Measurements from ENCODE around the gene RBM6. TPM values are rescaled to one million over a fixed set of nuclear protein-coding genes. Genes with fewer than 3 reads are reported as not detected.
A peak's percentile ranks its signal among the peaks of the same experiment; 100 is the strongest.

Gene RBM6
- total and polyA plus RNA-seq, 7 experiments from 2014 or later = 29.6 to 208 (median 149) TPM

DNA sequence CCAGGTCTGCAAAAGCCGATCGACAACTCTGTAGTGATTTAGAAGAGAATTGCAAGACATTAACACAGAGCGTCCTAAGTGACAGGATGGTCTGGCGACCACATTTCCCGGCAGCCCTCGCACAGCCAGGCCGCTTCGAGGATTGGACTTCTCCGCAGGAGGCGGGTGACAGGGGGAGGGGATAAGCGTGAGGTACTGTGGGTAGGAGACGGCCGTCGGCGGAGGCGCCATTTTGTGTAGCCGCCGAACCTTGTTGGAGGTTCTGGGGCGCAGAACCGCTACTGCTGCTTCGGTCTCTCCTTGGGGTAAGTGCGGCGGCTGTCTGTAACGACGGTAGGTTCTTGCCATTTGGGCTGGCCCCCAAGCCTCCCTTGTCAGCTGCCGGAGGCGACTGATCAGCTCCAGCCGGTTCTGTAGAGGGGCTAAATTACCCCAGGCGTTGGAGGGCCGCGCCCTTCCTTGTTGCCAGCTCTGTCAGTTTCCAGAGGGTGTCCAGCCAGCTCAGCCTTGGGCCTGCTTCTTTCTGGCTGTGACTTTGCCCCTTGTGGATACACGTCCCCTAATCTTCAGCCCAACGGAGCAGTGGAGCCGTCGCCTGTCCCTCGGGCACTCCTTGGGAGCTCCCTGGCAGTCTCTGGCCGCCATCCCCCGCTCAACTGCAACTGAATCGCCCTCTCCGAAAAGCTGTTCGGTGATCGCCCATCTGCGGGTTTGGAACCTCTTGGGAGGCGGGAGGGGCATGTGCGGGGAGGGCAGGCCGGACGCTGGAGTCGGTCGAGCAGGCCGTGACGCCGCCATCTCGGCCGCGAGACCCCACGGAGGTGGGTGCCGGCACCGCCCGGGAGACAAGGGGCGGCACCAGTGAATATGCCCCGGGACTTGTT is 149.0 kb downstream of the RBM6 start, which contains the start of gene RBM5:
Gene RBM5 (plus strand): TSS at position 195 of the 884 bp plus-strand sequence. CDS start 1,516 bp downstream, outside the sequence.
- Histone ChIP-seq H3K4me3 (ENCODE audit: low read length) (peak within 1 kb of the TSS; percentile 88), H3K9me3 (ENCODE audit: control insufficient read depth in 2 of 3, low read length in 3 of 3) (no peaks in the 10 kb centered on the region), H3K27ac (ENCODE audit: low read depth, low read length) (peak within 1 kb of the TSS; percentile 98), H3K27me3 (ENCODE audit: control insufficient read depth in 2 of 2, insufficient read depth in 2 of 2, low read length in 2 of 2) (no peaks in the 10 kb centered on the region), H3K4me1 (ENCODE audit: control insufficient read depth in 2 of 2, insufficient read depth in 2 of 2, low read length in 2 of 2) (peaks cover 16 to 23% of the 10 kb centered on the region in 2 donors), H3K36me3 (ENCODE audit: control insufficient read depth in 2 of 3, insufficient read depth in 3 of 3, low read length in 3 of 3) (peaks cover 14 to 44% (median 28%) of the 10 kb centered on the region in 3 experiments)
- CTCF ChIA-PET = no interaction called here
- Mint-ChIP-seq H3K27me3 (no peaks in the 10 kb centered on the region), H3K27ac (peak within 1 kb of the TSS; percentile 94 to 99 (median 97)), H3K4me1 (peaks cover 24 to 36% (median 32%) of the 10 kb centered on the region in 7 donors), H3K4me3 (peak within 1 kb of the TSS; percentile 94 to 98 (median 96)), H3K36me3 (peaks cover 7 to 24% (median 21%) of the 10 kb centered on the region in 5 donors), H3K9me3 (no peaks in the 10 kb centered on the region)
- intact Hi-C loops (cut with micrococcal nuclease) = loop anchor here (2.0 to 10.0 kb wide), 9 partner anchors 148 to 674 kb away; partner anchors contain the start of genes RBM6 (in 2 of the 2), TRAIP (in 2 of the 2), C3orf18 (in 1 of the 2) and HEMK1 (in 1 of the 2)
- ATAC-seq = peak; percentile 100
- POLR2A ChIA-PET = interaction anchor here (0.5 to 2.0 kb wide), 5 partner anchors 10 to 146 kb away, joined by 3 to 17 read pairs (median 5); no protein-coding TSS in a partner anchor
- DNase-seq = peak; percentile 71 to 91 (median 89)

DNA sequence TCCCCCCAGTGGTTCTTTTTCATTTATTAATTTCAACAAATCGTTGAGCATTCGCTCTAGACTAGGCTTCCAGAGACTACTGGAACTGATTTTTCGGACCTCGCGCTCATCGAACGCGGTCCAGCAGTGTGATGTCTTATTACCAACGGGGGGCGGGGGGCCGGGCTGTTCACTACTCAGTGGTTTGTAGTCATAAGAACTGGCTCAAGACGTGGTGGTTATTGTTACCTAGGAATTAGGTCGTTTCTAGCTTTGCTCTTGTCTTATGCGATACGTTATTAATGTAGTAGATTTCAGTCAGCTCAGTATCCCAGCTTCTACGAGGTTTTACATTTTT is 149.6 kb downstream of the RBM6 start:
- Mint-ChIP-seq H3K27ac (peak overlapping the region; percentile 94 to 99 (median 97)), H3K9me3 (no peaks in the 10 kb centered on the region), H3K4me1 (peaks cover 24 to 39% (median 32%) of the 10 kb centered on the region in 7 donors), H3K27me3 (no peaks in the 10 kb centered on the region), H3K36me3 (peaks cover 7 to 26% (median 23%) of the 10 kb centered on the region in 5 donors), H3K4me3 (peak overlapping the region; percentile 94 to 98 (median 96))
- peak overlapping the region; percentile 98 for H3K27ac ChIP-seq (ENCODE audit: low read depth, low read length)
- no peaks in the 10 kb centered on the region for H3K27me3 ChIP-seq (ENCODE audit: control insufficient read depth in 2 of 2, insufficient read depth in 2 of 2, low read length in 2 of 2)
- ATAC-seq = no peak
- no peaks in the 10 kb centered on the region for H3K9me3 ChIP-seq (ENCODE audit: control insufficient read depth in 2 of 3, low read length in 3 of 3)
- ChIA-PET POLR2A (interaction anchor here (0.7 to 2.0 kb wide), 4 partner anchors 11 to 749 kb away, joined by 4 to 17 read pairs (median 6); no protein-coding TSS in a partner anchor), CTCF (interaction anchor here (0.7 kb wide), 1 partner anchor 9 kb away, joined by 3 read pairs; no protein-coding TSS in a partner anchor)
- DNase-seq = no peak
- intact Hi-C loops (cut with micrococcal nuclease) = loop anchor here (2.0 to 10.0 kb wide), 9 partner anchors 149 to 675 kb away; partner anchors contain the start of genes RBM6 (in 2 of the 2), TRAIP (in 2 of the 2), C3orf18 (in 1 of the 2) and HEMK1 (in 1 of the 2)
- peaks cover 16 to 23% of the 10 kb centered on the region in 2 donors for H3K4me1 ChIP-seq (ENCODE audit: control insufficient read depth in 2 of 2, insufficient read depth in 2 of 2, low read length in 2 of 2)
- H3K36me3 ChIP-seq (ENCODE audit: control insufficient read depth in 2 of 3, insufficient read depth in 3 of 3, low read length in 3 of 3) = peaks cover 18 to 50% (median 34%) of the 10 kb centered on the region in 3 experiments
- peak overlapping the region; percentile 88 for H3K4me3 ChIP-seq (ENCODE audit: low read length)

DNA sequence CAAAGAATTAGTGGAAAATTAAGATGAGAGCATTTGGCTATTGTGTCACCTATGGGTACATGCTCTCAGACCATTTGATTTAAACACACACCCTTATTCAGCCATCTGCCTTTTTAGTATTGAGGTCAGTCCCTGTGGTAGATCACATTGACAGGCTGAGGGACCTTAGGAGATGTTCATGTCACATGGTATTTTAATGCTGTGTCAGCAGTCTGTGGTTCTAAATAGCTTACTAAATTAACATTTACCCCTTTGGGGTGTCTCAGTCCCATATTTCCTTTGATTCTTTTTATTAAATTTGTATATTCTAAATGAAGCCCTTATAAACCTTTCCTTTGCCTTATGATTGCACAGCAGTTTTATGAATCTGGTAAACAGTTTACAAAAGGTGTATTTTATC is 151.0 kb downstream of the RBM6 start:
- Mint-ChIP-seq H3K4me1 (peaks cover 24 to 51% (median 40%) of the 10 kb centered on the region in 7 donors), H3K36me3 (peaks cover 12 to 36% (median 31%) of the 10 kb centered on the region in 5 donors), H3K27ac (peak overlapping the region in 8 of 9 donors; percentile 94 to 99 (median 98)), H3K4me3 (peak overlapping the region; percentile 94 to 98 (median 96)), H3K9me3 (no peaks in the 10 kb centered on the region), H3K27me3 (no peaks in the 10 kb centered on the region)
- Histone ChIP-seq H3K27me3 (ENCODE audit: control insufficient read depth in 2 of 2, insufficient read depth in 2 of 2, low read length in 2 of 2) (no peaks in the 10 kb centered on the region), H3K4me1 (ENCODE audit: control insufficient read depth in 2 of 2, insufficient read depth in 2 of 2, low read length in 2 of 2) (peaks cover 16 to 23% of the 10 kb centered on the region in 2 donors), H3K36me3 (ENCODE audit: control insufficient read depth in 2 of 3, insufficient read depth in 3 of 3, low read length in 3 of 3) (peaks cover 22 to 64% (median 48%) of the 10 kb centered on the region in 3 experiments), H3K9me3 (ENCODE audit: control insufficient read depth in 2 of 3, low read length in 3 of 3) (no peaks in the 10 kb centered on the region), H3K4me3 (ENCODE audit: low read length) (no peak overlapping the region), H3K27ac (ENCODE audit: low read depth, low read length) (peak overlapping the region; percentile 98)
- intact Hi-C loops (cut with micrococcal nuclease) = no loop called here
- ATAC-seq (no peak), DNase-seq (no peak)
- POLR2A ChIA-PET = interaction anchor here (2.0 kb wide), 1 partner anchor 10 kb away, joined by 17 read pairs; no protein-coding TSS in a partner anchor
- CTCF ChIA-PET = no interaction called here

DNA sequence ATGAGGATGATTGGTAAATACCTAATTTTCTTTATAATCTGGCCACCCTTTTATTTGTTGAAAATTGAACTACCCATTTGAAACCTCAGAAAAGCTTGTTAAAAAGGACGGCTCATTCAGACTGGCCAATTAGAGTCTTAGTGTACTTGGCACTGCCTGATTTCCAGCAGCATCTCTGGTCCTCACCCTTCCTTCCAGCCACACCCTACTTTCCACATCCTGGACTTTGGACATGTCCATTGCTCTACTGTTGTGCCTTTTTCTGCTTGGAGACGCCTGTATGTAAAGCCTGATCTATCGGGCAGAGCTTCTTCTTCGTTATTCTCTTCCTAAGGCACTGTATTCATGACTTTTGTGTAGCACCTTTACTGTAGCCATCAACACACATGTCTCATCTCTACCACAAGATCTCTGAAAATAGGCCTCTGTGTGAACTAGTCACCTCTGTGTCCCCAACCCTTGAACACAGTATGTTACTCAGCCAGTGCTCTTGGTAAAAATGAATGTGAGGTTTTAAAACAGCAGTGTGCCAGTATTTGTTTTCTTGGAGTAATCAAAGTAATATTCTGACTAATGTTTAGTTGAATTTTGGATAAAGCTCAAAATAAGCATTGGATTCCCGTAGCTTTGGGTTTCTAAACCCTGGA is 155.5 kb downstream of the RBM6 start:
- POLR2A ChIA-PET = interaction anchor here (1.0 to 1.5 kb wide), 3 partner anchors 16 to 24 kb away, joined by 3 to 9 read pairs (median 5); no protein-coding TSS in a partner anchor
- no peak for ATAC-seq
- Histone ChIP-seq H3K4me3 (ENCODE audit: low read length) (no peak overlapping the region), H3K27ac (ENCODE audit: low read depth, low read length) (peak overlapping the region; percentile 3), H3K36me3 (ENCODE audit: control insufficient read depth in 2 of 3, insufficient read depth in 3 of 3, low read length in 3 of 3) (peaks cover 34 to 94% (median 70%) of the 10 kb centered on the region in 3 experiments), H3K27me3 (ENCODE audit: control insufficient read depth in 2 of 2, insufficient read depth in 2 of 2, low read length in 2 of 2) (no peaks in the 10 kb centered on the region), H3K9me3 (ENCODE audit: control insufficient read depth in 2 of 3, low read length in 3 of 3) (no peaks in the 10 kb centered on the region), H3K4me1 (ENCODE audit: control insufficient read depth in 2 of 2, insufficient read depth in 2 of 2, low read length in 2 of 2) (peaks cover 10 to 14% of the 10 kb centered on the region in 2 donors)
- Mint-ChIP-seq H3K36me3 (peaks cover 9 to 50% (median 37%) of the 10 kb centered on the region in 5 donors), H3K27me3 (no peaks in the 10 kb centered on the region), H3K27ac (peak overlapping the region in 6 of 9 donors; percentile 10 to 65 (median 42)), H3K4me3 (no peak overlapping the region), H3K9me3 (no peaks in the 10 kb centered on the region), H3K4me1 (peaks cover 14 to 45% (median 37%) of the 10 kb centered on the region in 7 donors)
- intact Hi-C loops (cut with micrococcal nuclease) = no loop called here
- DNase-seq = no peak
- CTCF ChIA-PET = interaction anchor here (0.6 to 1.0 kb wide), 2 partner anchors 26 to 256 kb away, joined by 3 to 4 read pairs; no protein-coding TSS in a partner anchor

DNA sequence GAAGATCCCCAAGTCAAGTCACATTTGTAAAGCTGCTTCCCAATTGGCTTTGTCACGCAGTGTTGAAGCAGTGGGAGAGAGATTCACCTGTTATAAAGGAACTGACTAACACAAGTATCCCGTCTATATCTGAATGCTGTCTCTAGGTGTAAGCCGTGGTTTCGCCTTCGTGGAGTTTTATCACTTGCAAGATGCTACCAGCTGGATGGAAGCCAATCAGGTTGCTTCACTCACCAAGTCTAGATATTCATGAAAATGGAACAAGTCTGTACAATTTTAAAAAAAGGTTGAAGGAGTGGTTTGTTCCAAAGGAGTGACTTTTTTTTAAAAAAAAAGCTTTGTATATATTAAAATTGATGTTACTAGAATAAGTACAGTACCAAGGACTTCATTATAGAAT is 160.4 kb downstream of the RBM6 start:
- Histone ChIP-seq H3K4me1 (ENCODE audit: control insufficient read depth in 2 of 2, insufficient read depth in 2 of 2, low read length in 2 of 2) (no peaks in the 10 kb centered on the region), H3K27ac (ENCODE audit: low read depth, low read length) (no peak overlapping the region), H3K27me3 (ENCODE audit: control insufficient read depth in 2 of 2, insufficient read depth in 2 of 2, low read length in 2 of 2) (no peaks in the 10 kb centered on the region), H3K36me3 (ENCODE audit: control insufficient read depth in 2 of 3, insufficient read depth in 3 of 3, low read length in 3 of 3) (peaks cover 38 to 95% (median 70%) of the 10 kb centered on the region in 3 experiments), H3K9me3 (ENCODE audit: control insufficient read depth in 2 of 3, low read length in 3 of 3) (no peaks in the 10 kb centered on the region), H3K4me3 (ENCODE audit: low read length) (no peak overlapping the region)
- no peaks in the 10 kb centered on the region for H3K9me3 Mint-ChIP-seq
- intact Hi-C loops (cut with micrococcal nuclease) = no loop called here
- CTCF ChIA-PET = interaction anchor here (0.6 kb wide), 1 partner anchor 164 kb away, joined by 6 read pairs; no protein-coding TSS in a partner anchor
- H3K4me3 Mint-ChIP-seq = no peak overlapping the region
- no peak for DNase-seq
- POLR2A ChIA-PET = interaction anchor here (0.7 to 3.4 kb wide), 4 partner anchors 10 to 1417 kb away, joined by 3 to 17 read pairs (median 4); no protein-coding TSS in a partner anchor
- no peaks in the 10 kb centered on the region for H3K27me3 Mint-ChIP-seq
- H3K4me1 Mint-ChIP-seq = peaks cover 1 to 19% (median 15%) of the 10 kb centered on the region in 7 donors
- H3K27ac Mint-ChIP-seq = no peak overlapping the region
- H3K36me3 Mint-ChIP-seq = peaks cover 9 to 55% (median 26%) of the 10 kb centered on the region in 5 donors
- ATAC-seq = no peak
